OCI-LY1 (cell line): ENCODE data around the gene BPIFA3.
A peak's percentile ranks its signal among the peaks of the same experiment; 100 is the strongest.

ENCODE experiments used
- H2AFZ ChIP-seq: fragments of 200-600 bp; sonication (generic), shearing (Covaris generic); 2 replicates; pipeline ENCODE4 v1.6.0; 2014; ENCODE audit warnings: antibody characterized with exemption, mild to moderate bottlenecking, low read length
- H3F3A ChIP-seq: fragments of 200-600 bp; sonication (generic), shearing (Covaris generic); 2 replicates; pipeline ENCODE4 v1.6.0; 2014; ENCODE audit warnings: mild to moderate bottlenecking, antibody characterized with exemption, low read length, moderate library complexity; ENCODE audit not compliant: insufficient read depth
- H3K27ac ChIP-seq: fragments of 200-600 bp; sonication (generic); 2 replicates; pipeline ENCODE4 v1.5.1; 2014; ENCODE audit warnings: low read length, mixed run types, mild to moderate bottlenecking, low read depth; ENCODE audit not compliant: poor library complexity, severe bottlenecking
- H3K27me3 ChIP-seq: fragments of 200-600 bp; sonication (generic); 2 replicates; pipeline ENCODE4 v1.6.0; 2014; ENCODE audit warnings: antibody characterized with exemption, mild to moderate bottlenecking, low read length, moderate library complexity; ENCODE audit not compliant: insufficient read depth
- H3K36me3 ChIP-seq: fragments of 200-600 bp; sonication (generic); 2 replicates; pipeline ENCODE4 v1.6.1; 2014; ENCODE audit warnings: mild to moderate bottlenecking, antibody characterized with exemption, low read length, moderate library complexity, mixed read lengths; ENCODE audit not compliant: insufficient read depth
- H3K4me1 ChIP-seq: fragments of 200-600 bp; sonication (generic); 2 replicates; pipeline ENCODE4 v1.5.1; 2014; ENCODE audit warnings: mild to moderate bottlenecking, low read length, moderate library complexity; ENCODE audit not compliant: insufficient read depth, severe bottlenecking
- H3K4me2 ChIP-seq: fragments of 200-600 bp; sonication (generic), shearing (Covaris generic); 2 replicates; pipeline ENCODE4 v1.6.1; 2014; ENCODE audit warnings: low read length
- H3K4me3 ChIP-seq: fragments of 200-600 bp; sonication (generic); 2 replicates; pipeline ENCODE4 v1.5.1; 2014; ENCODE audit warnings: low read length, low read depth, mild to moderate bottlenecking, mixed read lengths; ENCODE audit not compliant: poor library complexity, severe bottlenecking
- H3K79me2 ChIP-seq: fragments of 200-600 bp; shearing (Covaris generic); 2 replicates; pipeline ENCODE4 v1.6.1; 2016; ENCODE audit warnings: mixed run types, low read length, mixed read lengths; ENCODE audit not compliant: insufficient read depth
- H3K9ac ChIP-seq: fragments of 200-600 bp; sonication (generic), shearing (Covaris generic); 2 replicates; pipeline ENCODE4 v1.6.1; 2014; ENCODE audit warnings: mild to moderate bottlenecking, low read length, mixed read lengths
- H3K9me2 ChIP-seq: fragments of 200-600 bp; sonication (generic), shearing (Covaris generic); 2 replicates; pipeline ENCODE4 v1.6.1; 2014; ENCODE audit warnings: low read depth, mild to moderate bottlenecking, low read length, mixed read lengths
- H3K9me3 ChIP-seq: fragments of 200-600 bp; shearing (Covaris generic); 2 replicates; pipeline ENCODE4 v1.6.1; 2014; ENCODE audit warnings: low read length, mixed read lengths
- H4K20me1 ChIP-seq: fragments of 200-600 bp; sonication (generic), shearing (Covaris generic); 2 replicates; pipeline ENCODE4 v1.6.0; 2016; ENCODE audit warnings: mild to moderate bottlenecking, low read length; ENCODE audit not compliant: insufficient read depth
- EZH2 ChIP-seq: fragments of 200-600 bp; sonication (generic), shearing (Covaris generic); IDR thresholded peaks from 2 replicates; pipeline ENCODE4 v1.8.0; 2017; ENCODE audit warnings: borderline replicate concordance, mixed run types, mild to moderate bottlenecking, antibody characterized with exemption, low read length, moderate library complexity, mixed read lengths
- TF ChIP-seq, protein P1 (sequence below): fragments of 200-600 bp; sonication (generic), shearing (Covaris generic); IDR thresholded peaks from 2 replicates; pipeline ENCODE4 v1.5.1; 2017; ENCODE audit warnings: mild to moderate bottlenecking, antibody characterized with exemption, low read length, moderate library complexity, mixed read lengths

Gene BPIFA3

GRCh38 chr20:33211817-33212424, 5.2 kb upstream of the BPIFA3 start:
- no peaks in the 10 kb centered on the region for H4K20me1 ChIP-seq
- H3K27me3 ChIP-seq, result no peaks in the 10 kb centered on the region
- no peaks in the 10 kb centered on the region for H3F3A ChIP-seq
- no peaks in the 10 kb centered on the region for H3K4me1 ChIP-seq
- no peaks in the 10 kb centered on the region for H3K9me2 ChIP-seq
- no peaks in the 10 kb centered on the region for H3K79me2 ChIP-seq
- H3K9ac ChIP-seq, result no peak overlapping the region
- no peak overlapping the region for H3K4me3 ChIP-seq
- no peak overlapping the region for H2AFZ ChIP-seq
- H3K36me3 ChIP-seq, result no peaks in the 10 kb centered on the region
- no peaks in the 10 kb centered on the region for H3K9me3 ChIP-seq
- H3K27ac ChIP-seq, result no peak overlapping the region
- H3K4me2 ChIP-seq, result no peak overlapping the region
- no peak for TF ChIP-seq EZH2
- TF ChIP-seq, protein P1, sequence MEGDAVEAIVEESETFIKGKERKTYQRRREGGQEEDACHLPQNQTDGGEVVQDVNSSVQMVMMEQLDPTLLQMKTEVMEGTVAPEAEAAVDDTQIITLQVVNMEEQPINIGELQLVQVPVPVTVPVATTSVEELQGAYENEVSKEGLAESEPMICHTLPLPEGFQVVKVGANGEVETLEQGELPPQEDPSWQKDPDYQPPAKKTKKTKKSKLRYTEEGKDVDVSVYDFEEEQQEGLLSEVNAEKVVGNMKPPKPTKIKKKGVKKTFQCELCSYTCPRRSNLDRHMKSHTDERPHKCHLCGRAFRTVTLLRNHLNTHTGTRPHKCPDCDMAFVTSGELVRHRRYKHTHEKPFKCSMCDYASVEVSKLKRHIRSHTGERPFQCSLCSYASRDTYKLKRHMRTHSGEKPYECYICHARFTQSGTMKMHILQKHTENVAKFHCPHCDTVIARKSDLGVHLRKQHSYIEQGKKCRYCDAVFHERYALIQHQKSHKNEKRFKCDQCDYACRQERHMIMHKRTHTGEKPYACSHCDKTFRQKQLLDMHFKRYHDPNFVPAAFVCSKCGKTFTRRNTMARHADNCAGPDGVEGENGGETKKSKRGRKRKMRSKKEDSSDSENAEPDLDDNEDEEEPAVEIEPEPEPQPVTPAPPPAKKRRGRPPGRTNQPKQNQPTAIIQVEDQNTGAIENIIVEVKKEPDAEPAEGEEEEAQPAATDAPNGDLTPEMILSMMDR, result peak; percentile 49

DNA sequence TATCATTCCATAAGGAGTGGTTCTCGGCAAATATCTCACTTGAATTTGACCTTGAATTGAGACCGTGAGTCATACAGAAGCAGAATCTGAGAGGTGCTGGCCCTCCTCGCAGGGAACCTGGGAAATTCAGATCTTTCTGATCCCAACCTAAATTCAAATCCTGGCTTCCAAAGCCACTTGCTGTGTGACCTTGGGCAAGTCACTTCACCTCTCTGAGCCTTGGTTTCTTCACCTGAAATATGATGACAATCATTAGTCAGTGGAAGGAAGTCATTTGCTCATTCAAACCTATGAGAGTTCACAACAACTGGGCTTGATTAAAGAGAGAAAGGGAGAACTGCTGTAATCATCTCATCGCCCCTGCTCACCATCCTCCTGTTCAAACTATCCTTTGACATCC, 7.2 kb downstream of the BPIFA3 start:
- no peaks in the 10 kb centered on the region for H3F3A ChIP-seq
- H3K36me3 ChIP-seq, result no peaks in the 10 kb centered on the region
- no peak overlapping the region for H3K4me3 ChIP-seq
- TF ChIP-seq, protein P1, result no peak
- TF ChIP-seq EZH2, result no peak
- no peak overlapping the region for H3K27ac ChIP-seq
- no peaks in the 10 kb centered on the region for H4K20me1 ChIP-seq
- H3K9me2 ChIP-seq, result no peaks in the 10 kb centered on the region
- no peaks in the 10 kb centered on the region for H3K4me1 ChIP-seq
- no peak overlapping the region for H2AFZ ChIP-seq
- H3K79me2 ChIP-seq, result no peaks in the 10 kb centered on the region
- no peak overlapping the region for H3K4me2 ChIP-seq
- H3K9ac ChIP-seq, result no peak overlapping the region
- no peaks in the 10 kb centered on the region; the same call in 1 of the 2 replicates for H3K27me3 ChIP-seq
- H3K9me3 ChIP-seq, result no peaks in the 10 kb centered on the region

DNA sequence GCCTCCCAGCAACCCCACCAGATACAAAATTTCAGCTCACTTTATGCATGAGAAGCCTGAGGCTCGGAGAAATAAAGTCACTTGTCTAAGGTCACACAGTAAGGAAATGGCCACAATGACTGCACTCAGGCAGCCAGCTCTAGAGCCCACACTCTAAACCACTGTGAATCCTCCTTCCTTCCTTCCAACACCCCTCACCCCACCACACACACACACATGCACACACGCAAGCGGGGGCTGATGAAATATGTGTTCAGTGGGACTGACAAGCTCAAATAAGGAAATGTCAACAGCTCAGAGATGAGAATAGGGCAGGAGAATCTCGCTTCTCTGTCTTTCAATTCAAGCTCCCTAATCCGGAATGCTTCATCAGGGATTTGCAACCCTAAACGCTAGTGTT, 12.7 kb downstream of the BPIFA3 start:
- Histone ChIP-seq H3K36me3 (no peaks in the 10 kb centered on the region), H3K79me2 (no peaks in the 10 kb centered on the region), H3K9me2 (no peaks in the 10 kb centered on the region), H3K9ac (no peak overlapping the region), H3K27me3 (peaks cover 4% of the 10 kb centered on the region; the same call in 1 of the 2 replicates), H3K4me2 (no peak overlapping the region), H3K4me1 (no peaks in the 10 kb centered on the region), H3K9me3 (no peaks in the 10 kb centered on the region), H3K27ac (no peak overlapping the region), H2AFZ (no peak overlapping the region), H3K4me3 (no peak overlapping the region), H3F3A (no peaks in the 10 kb centered on the region), H4K20me1 (no peaks in the 10 kb centered on the region)
- TF ChIP-seq EZH2, result no peak
- TF ChIP-seq, protein P1, result no peak
